ENCODE results near the gene GRIP2. TPM values are rescaled to one million over a fixed set of nuclear protein-coding genes. Genes with fewer than 3 reads are reported as not detected.

Gene GRIP2
- total RNA-seq, 1 experiment from 2014 or later: not detected

DNA sequence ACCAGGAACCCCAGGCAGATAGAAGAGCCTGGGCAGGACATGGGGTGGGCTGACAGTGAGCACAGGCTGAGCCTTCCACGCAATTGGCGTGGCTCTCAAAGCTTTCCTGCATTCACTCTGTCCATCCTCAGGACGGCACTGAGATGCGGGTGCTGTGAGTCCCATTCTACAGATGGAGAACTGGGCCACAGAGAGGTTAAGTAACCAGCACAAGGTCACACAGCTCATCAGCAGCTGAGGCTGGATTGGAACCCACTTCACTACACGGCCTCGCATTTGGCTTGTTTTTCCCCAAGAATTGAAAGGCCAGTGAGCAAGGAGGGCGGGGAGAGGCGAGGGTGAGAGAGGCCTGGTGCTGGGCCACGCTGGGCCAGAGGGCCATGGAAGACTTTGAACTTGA, 36.0 kb upstream of the GRIP2 start:
- H4K20me1 ChIP-seq (ENCODE audit: insufficient read depth, low read depth, low read length): no peaks in the 10 kb centered on the region
- no peak overlapping the region for H2AFZ ChIP-seq (ENCODE audit: low read length)
- no peaks in the 10 kb centered on the region for H3K4me1 ChIP-seq (ENCODE audit: low read length)
- no peak overlapping the region for H3K4me3 ChIP-seq (ENCODE audit: low read length)
- H3K9ac ChIP-seq (ENCODE audit: low read length): no peak overlapping the region
- DNase-seq: no peak
- H3K79me2 ChIP-seq (ENCODE audit: low read length): no peaks in the 10 kb centered on the region
- no peaks in the 10 kb centered on the region for H3K27me3 ChIP-seq (ENCODE audit: low read length)
- no peak overlapping the region for H3K27ac ChIP-seq (ENCODE audit: low read length)
- H3K9me2 ChIP-seq (replicated peaks; ENCODE audit: insufficient read depth, low read length): no peaks in the 10 kb centered on the region
- no peaks in the 10 kb centered on the region for H3K36me3 ChIP-seq (ENCODE audit: insufficient read depth, low read length)
- no peaks in the 10 kb centered on the region for H3K9me3 ChIP-seq (ENCODE audit: low read length)
- H3K4me2 ChIP-seq (ENCODE audit: low read depth, low read length, poor library complexity, severe bottlenecking): no peak overlapping the region

GRCh38 chr3:14574183-14574582, 34.0 kb upstream of the GRIP2 start:
- Histone ChIP-seq H2AFZ (ENCODE audit: low read length) (no peak overlapping the region), H3K36me3 (ENCODE audit: insufficient read depth, low read length) (no peaks in the 10 kb centered on the region), H3K27ac (ENCODE audit: low read length) (no peak overlapping the region), H3K4me2 (ENCODE audit: low read depth, low read length, poor library complexity, severe bottlenecking) (no peak overlapping the region), H3K4me3 (ENCODE audit: low read length) (no peak overlapping the region), H3K9me3 (ENCODE audit: low read length) (no peaks in the 10 kb centered on the region), H3K79me2 (ENCODE audit: low read length) (no peaks in the 10 kb centered on the region), H3K9me2 (replicated peaks; ENCODE audit: insufficient read depth, low read length) (no peaks in the 10 kb centered on the region), H4K20me1 (ENCODE audit: insufficient read depth, low read depth, low read length) (no peaks in the 10 kb centered on the region), H3K9ac (ENCODE audit: low read length) (no peak overlapping the region), H3K27me3 (ENCODE audit: low read length) (no peaks in the 10 kb centered on the region), H3K4me1 (ENCODE audit: low read length) (peaks cover 13% of the 10 kb centered on the region)
- DNase-seq: no peak

DNA sequence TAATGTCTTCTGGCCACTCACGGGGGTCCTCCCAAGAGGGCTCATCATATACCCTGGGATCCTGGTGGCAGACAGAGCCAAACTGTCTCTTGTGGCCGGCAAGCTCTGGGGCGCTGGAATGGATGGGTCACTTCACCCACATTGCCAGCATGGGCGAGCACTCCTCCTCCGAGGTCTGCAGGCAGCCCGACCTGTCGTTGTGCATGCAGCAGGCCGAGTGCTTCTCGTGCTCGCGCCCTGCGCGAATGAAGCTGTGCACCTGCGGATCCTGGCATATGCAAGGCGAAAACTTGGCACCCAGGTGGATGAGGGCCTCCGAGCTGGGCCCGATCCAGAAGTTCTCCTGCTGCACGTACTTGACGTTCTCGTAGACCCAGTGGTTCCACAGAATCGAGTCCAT, 33.6 kb upstream of the GRIP2 start:
- no peaks in the 10 kb centered on the region for H3K27me3 ChIP-seq (ENCODE audit: low read length)
- no peak overlapping the region for H3K4me3 ChIP-seq (ENCODE audit: low read length)
- H2AFZ ChIP-seq (ENCODE audit: low read length): no peak overlapping the region
- no peaks in the 10 kb centered on the region for H4K20me1 ChIP-seq (ENCODE audit: insufficient read depth, low read depth, low read length)
- no peak overlapping the region for H3K4me2 ChIP-seq (ENCODE audit: low read depth, low read length, poor library complexity, severe bottlenecking)
- peaks cover 13% of the 10 kb centered on the region for H3K4me1 ChIP-seq (ENCODE audit: low read length)
- H3K9me2 ChIP-seq (replicated peaks; ENCODE audit: insufficient read depth, low read length): no peaks in the 10 kb centered on the region
- no peaks in the 10 kb centered on the region for H3K36me3 ChIP-seq (ENCODE audit: insufficient read depth, low read length)
- no peak for DNase-seq
- no peak overlapping the region for H3K27ac ChIP-seq (ENCODE audit: low read length)
- H3K79me2 ChIP-seq (ENCODE audit: low read length): no peaks in the 10 kb centered on the region
- no peak overlapping the region for H3K9ac ChIP-seq (ENCODE audit: low read length)
- H3K9me3 ChIP-seq (ENCODE audit: low read length): no peaks in the 10 kb centered on the region

GRCh38 chr3:14570864-14571263, 30.7 kb upstream of the GRIP2 start:
- Histone ChIP-seq H3K36me3 (ENCODE audit: insufficient read depth, low read length) (no peaks in the 10 kb centered on the region), H4K20me1 (ENCODE audit: insufficient read depth, low read depth, low read length) (no peaks in the 10 kb centered on the region), H3K79me2 (ENCODE audit: low read length) (no peaks in the 10 kb centered on the region), H3K4me2 (ENCODE audit: low read depth, low read length, poor library complexity, severe bottlenecking) (no peak overlapping the region), H3K9me3 (ENCODE audit: low read length) (no peaks in the 10 kb centered on the region), H2AFZ (ENCODE audit: low read length) (no peak overlapping the region), H3K27ac (ENCODE audit: low read length) (no peak overlapping the region), H3K27me3 (ENCODE audit: low read length) (no peaks in the 10 kb centered on the region), H3K4me3 (ENCODE audit: low read length) (no peak overlapping the region), H3K9ac (ENCODE audit: low read length) (no peak overlapping the region), H3K9me2 (replicated peaks; ENCODE audit: insufficient read depth, low read length) (no peaks in the 10 kb centered on the region), H3K4me1 (ENCODE audit: low read length) (peaks cover 13% of the 10 kb centered on the region)
- DNase-seq: no peak

DNA sequence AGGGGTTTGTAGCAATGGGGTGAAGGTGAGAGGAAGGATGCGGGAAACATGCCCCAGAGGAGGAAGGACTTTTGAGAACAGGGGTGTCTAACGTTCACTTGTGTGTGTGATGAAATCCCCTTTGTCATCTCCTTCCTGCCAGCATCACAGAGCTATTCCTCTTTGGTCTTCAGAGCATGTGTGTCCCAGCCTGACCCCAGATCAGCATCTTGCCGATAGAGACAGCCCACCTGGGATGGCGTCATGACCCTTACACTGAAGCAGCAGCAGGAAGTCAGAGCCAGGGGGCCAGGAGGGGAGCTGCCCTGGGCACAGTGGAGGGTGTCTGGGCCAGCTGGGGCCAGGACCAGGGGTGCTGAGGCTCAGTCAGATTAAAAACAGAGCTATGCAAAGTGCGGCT, 29.9 kb upstream of the GRIP2 start:
- no peak overlapping the region for H3K4me2 ChIP-seq (ENCODE audit: low read depth, low read length, poor library complexity, severe bottlenecking)
- no peak for DNase-seq
- no peak overlapping the region for H3K9ac ChIP-seq (ENCODE audit: low read length)
- no peaks in the 10 kb centered on the region for H3K9me2 ChIP-seq (replicated peaks; ENCODE audit: insufficient read depth, low read length)
- H3K4me1 ChIP-seq (ENCODE audit: low read length): peaks cover 13% of the 10 kb centered on the region
- H3K9me3 ChIP-seq (ENCODE audit: low read length): no peaks in the 10 kb centered on the region
- no peak overlapping the region for H2AFZ ChIP-seq (ENCODE audit: low read length)
- H3K4me3 ChIP-seq (ENCODE audit: low read length): no peak overlapping the region
- H3K27ac ChIP-seq (ENCODE audit: low read length): no peak overlapping the region
- no peaks in the 10 kb centered on the region for H4K20me1 ChIP-seq (ENCODE audit: insufficient read depth, low read depth, low read length)
- no peaks in the 10 kb centered on the region for H3K36me3 ChIP-seq (ENCODE audit: insufficient read depth, low read length)
- no peaks in the 10 kb centered on the region for H3K79me2 ChIP-seq (ENCODE audit: low read length)
- no peaks in the 10 kb centered on the region for H3K27me3 ChIP-seq (ENCODE audit: low read length)

- Histone ChIP-seq H3K79me2 (ENCODE audit: low read length) (no peaks in the 10 kb centered on the region), H3K9ac (ENCODE audit: low read length) (no peak overlapping the region), H2AFZ (ENCODE audit: low read length) (no peak overlapping the region), H3K9me3 (ENCODE audit: low read length) (no peaks in the 10 kb centered on the region), H3K9me2 (replicated peaks; ENCODE audit: insufficient read depth, low read length) (no peaks in the 10 kb centered on the region), H3K27ac (ENCODE audit: low read length) (no peak overlapping the region), H3K27me3 (ENCODE audit: low read length) (no peaks in the 10 kb centered on the region), H3K4me3 (ENCODE audit: low read length) (no peak overlapping the region), H3K36me3 (ENCODE audit: insufficient read depth, low read length) (no peaks in the 10 kb centered on the region), H3K4me2 (ENCODE audit: low read depth, low read length, poor library complexity, severe bottlenecking) (no peak overlapping the region), H4K20me1 (ENCODE audit: insufficient read depth, low read depth, low read length) (no peaks in the 10 kb centered on the region), H3K4me1 (ENCODE audit: low read length) (peaks cover 13% of the 10 kb centered on the region)
- no peak for DNase-seq
Observed at GRCh38 chr3:14569474-14570000, 29.4 kb upstream of the GRIP2 start.

DNA sequence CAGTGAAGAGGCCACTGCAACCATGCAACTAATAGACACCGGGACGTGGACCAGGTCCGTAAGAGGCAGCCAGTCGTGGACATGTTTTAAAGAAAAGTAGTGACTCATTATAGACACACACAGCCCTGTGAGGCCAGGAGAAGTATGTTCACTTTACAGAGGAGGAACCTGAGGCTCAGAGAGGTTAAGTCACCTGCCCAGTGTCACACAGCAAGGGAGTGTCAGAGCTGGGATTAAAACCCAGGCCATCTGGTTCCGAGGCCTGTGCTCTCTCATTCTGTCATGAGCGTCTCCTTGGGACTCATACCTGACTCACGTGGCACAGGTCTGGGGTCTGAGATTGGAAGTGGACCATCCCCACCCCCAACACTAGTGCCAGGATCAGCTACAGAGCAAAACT, 28.1 kb upstream of the GRIP2 start:
- H3K27me3 ChIP-seq (ENCODE audit: low read length): no peaks in the 10 kb centered on the region

GRCh38 chr3:14566812-14567211, 26.7 kb upstream of the GRIP2 start:
- Histone ChIP-seq H3K4me2 (ENCODE audit: low read depth, low read length, poor library complexity, severe bottlenecking) (no peak overlapping the region), H3K4me1 (ENCODE audit: low read length) (peaks cover 13% of the 10 kb centered on the region), H3K9me2 (replicated peaks; ENCODE audit: insufficient read depth, low read length) (no peaks in the 10 kb centered on the region), H3K27me3 (ENCODE audit: low read length) (no peaks in the 10 kb centered on the region), H3K4me3 (ENCODE audit: low read length) (no peak overlapping the region), H3K79me2 (ENCODE audit: low read length) (no peaks in the 10 kb centered on the region), H2AFZ (ENCODE audit: low read length) (no peak overlapping the region), H4K20me1 (ENCODE audit: insufficient read depth, low read depth, low read length) (no peaks in the 10 kb centered on the region), H3K36me3 (ENCODE audit: insufficient read depth, low read length) (no peaks in the 10 kb centered on the region), H3K27ac (ENCODE audit: low read length) (no peak overlapping the region), H3K9ac (ENCODE audit: low read length) (no peak overlapping the region), H3K9me3 (ENCODE audit: low read length) (no peaks in the 10 kb centered on the region)
- DNase-seq: no peak

More for the DNA sequence above, 28.1 kb upstream of the GRIP2 start:
- Histone ChIP-seq H3K79me2 (ENCODE audit: low read length) (no peaks in the 10 kb centered on the region), H3K4me3 (ENCODE audit: low read length) (no peak overlapping the region), H4K20me1 (ENCODE audit: insufficient read depth, low read depth, low read length) (no peaks in the 10 kb centered on the region), H3K9me2 (replicated peaks; ENCODE audit: insufficient read depth, low read length) (no peaks in the 10 kb centered on the region), H3K4me1 (ENCODE audit: low read length) (peaks cover 13% of the 10 kb centered on the region), H3K4me2 (ENCODE audit: low read depth, low read length, poor library complexity, severe bottlenecking) (no peak overlapping the region), H2AFZ (ENCODE audit: low read length) (no peak overlapping the region), H3K36me3 (ENCODE audit: insufficient read depth, low read length) (no peaks in the 10 kb centered on the region), H3K9ac (ENCODE audit: low read length) (no peak overlapping the region), H3K9me3 (ENCODE audit: low read length) (no peaks in the 10 kb centered on the region), H3K27ac (ENCODE audit: low read length) (no peak overlapping the region)
- DNase-seq: no peak
